ENCODE data around the gene ANP32E.

DNA sequence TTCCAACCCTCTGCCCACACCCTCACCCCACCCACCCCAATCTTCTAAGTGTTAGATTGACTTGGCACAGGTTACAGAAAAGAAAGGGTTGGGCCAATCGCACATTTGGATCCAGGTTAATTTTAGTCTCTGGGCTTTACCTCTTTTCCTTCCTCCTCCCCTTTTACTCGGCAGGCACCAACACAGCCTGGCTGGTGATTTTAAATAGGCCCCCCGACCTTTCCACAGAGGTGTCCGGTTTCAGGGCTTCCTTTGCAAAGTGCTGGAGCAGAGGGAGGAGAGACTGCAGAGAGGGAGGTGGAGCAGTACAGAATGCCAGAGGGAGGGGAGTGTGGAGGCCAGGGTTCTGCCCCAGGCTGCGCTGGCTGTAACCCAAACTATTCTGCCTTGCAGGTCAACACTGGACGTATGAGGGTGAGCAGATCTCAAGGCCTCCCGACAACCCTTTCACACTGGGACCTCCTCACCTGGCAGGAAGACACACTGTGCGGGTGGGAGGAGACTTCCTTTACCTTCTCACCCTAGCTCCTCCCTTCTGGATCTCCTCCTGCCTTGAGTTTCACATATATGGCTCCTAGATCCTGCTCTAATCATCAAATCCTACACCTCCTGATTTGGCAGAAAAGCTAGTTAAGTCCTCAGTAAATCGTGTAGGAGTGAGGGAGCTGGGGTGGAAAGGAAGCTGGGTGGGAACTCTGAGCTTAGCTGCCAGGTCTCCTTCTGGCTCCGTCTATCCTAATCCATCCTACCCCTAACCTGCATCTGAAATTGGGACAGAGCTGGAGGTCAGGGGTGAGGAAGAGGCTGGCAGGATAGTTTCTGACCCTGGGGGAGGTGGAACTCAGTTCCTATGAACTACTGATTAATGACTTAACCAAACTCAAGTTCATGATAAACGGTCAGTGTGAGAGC is 24.1 kb upstream of the ANP32E start:
- no peak for TF ChIP-seq CTCF (IDR thresholded peaks at IDR 0.05; ENCODE audit: insufficient read depth, low read depth, low read length)
- no peak for TF ChIP-seq EZH2 (IDR thresholded peaks at IDR 0.05; ENCODE audit: insufficient read depth, low read length)
